Measurements from ENCODE around the gene SLC50A1. TPM values are rescaled to one million over a fixed set of nuclear protein-coding genes. Genes with fewer than 3 reads are reported as not detected.
A peak's percentile ranks its signal among the peaks of the same experiment; 100 is the strongest.

Gene SLC50A1
- total and polyA plus RNA-seq, 9 of the 15 experiments (the other 6 are each of a cell fraction or from before 2014, with no cell fraction given) = 46.5 to 132 (median 91.9) TPM

DNA sequence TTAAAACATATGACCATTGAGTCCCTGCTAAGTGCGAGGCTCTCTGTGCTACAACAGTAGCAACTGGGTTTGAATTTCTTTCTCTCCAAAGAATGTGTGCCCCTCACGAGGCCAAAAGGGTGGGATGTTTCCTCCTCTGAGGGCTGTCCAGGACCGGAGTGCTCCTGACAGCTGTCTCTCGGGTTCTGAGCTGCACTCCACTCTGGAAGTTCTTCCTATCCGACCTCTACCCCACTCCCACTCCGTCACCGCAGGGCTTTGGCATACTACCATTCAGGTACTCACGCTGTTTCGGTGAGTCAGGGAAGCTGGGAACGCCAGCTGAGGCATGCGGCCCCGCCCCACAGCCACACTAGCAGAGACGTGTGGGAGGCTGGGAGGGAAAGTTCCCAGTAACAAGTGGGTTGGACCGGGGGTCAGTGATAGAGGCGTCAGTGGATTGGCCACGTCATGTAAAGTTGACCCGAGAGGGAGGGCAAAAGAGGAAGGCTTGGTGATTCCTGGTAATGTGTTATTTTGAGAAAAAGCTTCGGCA is 705 bp upstream of the SLC50A1 start (continued):
- TF ChIP-seq, protein P1, sequence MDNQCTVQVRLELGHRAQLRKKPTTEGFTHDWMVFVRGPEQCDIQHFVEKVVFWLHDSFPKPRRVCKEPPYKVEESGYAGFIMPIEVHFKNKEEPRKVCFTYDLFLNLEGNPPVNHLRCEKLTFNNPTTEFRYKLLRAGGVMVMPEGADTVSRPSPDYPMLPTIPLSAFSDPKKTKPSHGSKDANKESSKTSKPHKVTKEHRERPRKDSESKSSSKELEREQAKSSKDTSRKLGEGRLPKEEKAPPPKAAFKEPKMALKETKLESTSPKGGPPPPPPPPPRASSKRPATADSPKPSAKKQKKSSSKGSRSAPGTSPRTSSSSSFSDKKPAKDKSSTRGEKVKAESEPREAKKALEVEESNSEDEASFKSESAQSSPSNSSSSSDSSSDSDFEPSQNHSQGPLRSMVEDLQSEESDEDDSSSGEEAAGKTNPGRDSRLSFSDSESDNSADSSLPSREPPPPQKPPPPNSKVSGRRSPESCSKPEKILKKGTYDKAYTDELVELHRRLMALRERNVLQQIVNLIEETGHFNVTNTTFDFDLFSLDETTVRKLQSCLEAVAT (IDR thresholded peaks at IDR 0.05) = no peak
- TF ChIP-seq ZNF644 (tag; IDR thresholded peaks at IDR 0.05; ENCODE audit: low read depth) (no peak), NELFE (IDR thresholded peaks at IDR 0.05; ENCODE audit: insufficient read depth, insufficient read length) (no peak), BCLAF1 (IDR thresholded peaks at IDR 0.05; ENCODE audit: borderline replicate concordance in 1 of 2, control insufficient read depth in 1 of 2, low read depth in 2 of 2, low read length in 1 of 2) (no peak), MAZ (CRISPR knock-in tag; conservative IDR thresholded peaks at IDR 0.05 in 1 of 2, IDR thresholded peaks at IDR 0.05 in 1 of 2) (peak in 1 of 2 experiments; percentile 33; a peak in 1 of 4 replicates), KHSRP (IDR thresholded peaks at IDR 0.05) (no peak), ZKSCAN8 (CRISPR knock-in tag; IDR thresholded peaks at IDR 0.05) (no peak), ZEB2 (IDR thresholded peaks at IDR 0.05) (no peak; the same call in 1 of the 2 replicates), TRIM28 (IDR thresholded peaks at IDR 0.05) (no peak; the same call in 1 of the 2 replicates), TARDBP (IDR thresholded peaks at IDR 0.05) (no peak)
- TF ChIP-seq, protein P2, sequence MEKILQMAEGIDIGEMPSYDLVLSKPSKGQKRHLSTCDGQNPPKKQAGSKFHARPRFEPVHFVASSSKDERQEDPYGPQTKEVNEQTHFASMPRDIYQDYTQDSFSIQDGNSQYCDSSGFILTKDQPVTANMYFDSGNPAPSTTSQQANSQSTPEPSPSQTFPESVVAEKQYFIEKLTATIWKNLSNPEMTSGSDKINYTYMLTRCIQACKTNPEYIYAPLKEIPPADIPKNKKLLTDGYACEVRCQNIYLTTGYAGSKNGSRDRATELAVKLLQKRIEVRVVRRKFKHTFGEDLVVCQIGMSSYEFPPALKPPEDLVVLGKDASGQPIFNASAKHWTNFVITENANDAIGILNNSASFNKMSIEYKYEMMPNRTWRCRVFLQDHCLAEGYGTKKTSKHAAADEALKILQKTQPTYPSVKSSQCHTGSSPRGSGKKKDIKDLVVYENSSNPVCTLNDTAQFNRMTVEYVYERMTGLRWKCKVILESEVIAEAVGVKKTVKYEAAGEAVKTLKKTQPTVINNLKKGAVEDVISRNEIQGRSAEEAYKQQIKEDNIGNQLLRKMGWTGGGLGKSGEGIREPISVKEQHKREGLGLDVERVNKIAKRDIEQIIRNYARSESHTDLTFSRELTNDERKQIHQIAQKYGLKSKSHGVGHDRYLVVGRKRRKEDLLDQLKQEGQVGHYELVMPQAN (IDR thresholded peaks at IDR 0.05; ENCODE audit: borderline replicate concordance) = peak; percentile 73; the same call in 1 of the 2 replicates
- TF ChIP-seq, protein P3, sequence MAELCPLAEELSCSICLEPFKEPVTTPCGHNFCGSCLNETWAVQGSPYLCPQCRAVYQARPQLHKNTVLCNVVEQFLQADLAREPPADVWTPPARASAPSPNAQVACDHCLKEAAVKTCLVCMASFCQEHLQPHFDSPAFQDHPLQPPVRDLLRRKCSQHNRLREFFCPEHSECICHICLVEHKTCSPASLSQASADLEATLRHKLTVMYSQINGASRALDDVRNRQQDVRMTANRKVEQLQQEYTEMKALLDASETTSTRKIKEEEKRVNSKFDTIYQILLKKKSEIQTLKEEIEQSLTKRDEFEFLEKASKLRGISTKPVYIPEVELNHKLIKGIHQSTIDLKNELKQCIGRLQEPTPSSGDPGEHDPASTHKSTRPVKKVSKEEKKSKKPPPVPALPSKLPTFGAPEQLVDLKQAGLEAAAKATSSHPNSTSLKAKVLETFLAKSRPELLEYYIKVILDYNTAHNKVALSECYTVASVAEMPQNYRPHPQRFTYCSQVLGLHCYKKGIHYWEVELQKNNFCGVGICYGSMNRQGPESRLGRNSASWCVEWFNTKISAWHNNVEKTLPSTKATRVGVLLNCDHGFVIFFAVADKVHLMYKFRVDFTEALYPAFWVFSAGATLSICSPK (IDR thresholded peaks at IDR 0.05; ENCODE audit: borderline replicate concordance) = no peak
- TF ChIP-seq, protein P4, sequence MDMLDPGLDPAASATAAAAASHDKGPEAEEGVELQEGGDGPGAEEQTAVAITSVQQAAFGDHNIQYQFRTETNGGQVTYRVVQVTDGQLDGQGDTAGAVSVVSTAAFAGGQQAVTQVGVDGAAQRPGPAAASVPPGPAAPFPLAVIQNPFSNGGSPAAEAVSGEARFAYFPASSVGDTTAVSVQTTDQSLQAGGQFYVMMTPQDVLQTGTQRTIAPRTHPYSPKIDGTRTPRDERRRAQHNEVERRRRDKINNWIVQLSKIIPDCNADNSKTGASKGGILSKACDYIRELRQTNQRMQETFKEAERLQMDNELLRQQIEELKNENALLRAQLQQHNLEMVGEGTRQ (CRISPR knock-in tag; IDR thresholded peaks at IDR 0.05) = no peak
- TF ChIP-seq, protein P5, sequence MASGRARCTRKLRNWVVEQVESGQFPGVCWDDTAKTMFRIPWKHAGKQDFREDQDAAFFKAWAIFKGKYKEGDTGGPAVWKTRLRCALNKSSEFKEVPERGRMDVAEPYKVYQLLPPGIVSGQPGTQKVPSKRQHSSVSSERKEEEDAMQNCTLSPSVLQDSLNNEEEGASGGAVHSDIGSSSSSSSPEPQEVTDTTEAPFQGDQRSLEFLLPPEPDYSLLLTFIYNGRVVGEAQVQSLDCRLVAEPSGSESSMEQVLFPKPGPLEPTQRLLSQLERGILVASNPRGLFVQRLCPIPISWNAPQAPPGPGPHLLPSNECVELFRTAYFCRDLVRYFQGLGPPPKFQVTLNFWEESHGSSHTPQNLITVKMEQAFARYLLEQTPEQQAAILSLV (tag; IDR thresholded peaks at IDR 0.05) = no peak
- TF ChIP-seq, protein P6, sequence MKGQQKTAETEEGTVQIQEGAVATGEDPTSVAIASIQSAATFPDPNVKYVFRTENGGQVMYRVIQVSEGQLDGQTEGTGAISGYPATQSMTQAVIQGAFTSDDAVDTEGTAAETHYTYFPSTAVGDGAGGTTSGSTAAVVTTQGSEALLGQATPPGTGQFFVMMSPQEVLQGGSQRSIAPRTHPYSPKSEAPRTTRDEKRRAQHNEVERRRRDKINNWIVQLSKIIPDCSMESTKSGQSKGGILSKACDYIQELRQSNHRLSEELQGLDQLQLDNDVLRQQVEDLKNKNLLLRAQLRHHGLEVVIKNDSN (CRISPR knock-in tag; IDR thresholded peaks at IDR 0.05) = 0 out of 2 replicates have a peak, but pooled peaks have one; percentile 17

Measured in K562 (cell line).